Thyroid gland (tissue), 4 donors: Measurements from ENCODE around the gene DARS1.

ENCODE experiments used
- CTCF ChIP-seq, 6 experiments: fragments of 200-600 bp in 3 of 6; fragments of 450-650 bp in 3 of 6; sonication (generic) in 3 of 6; IDR thresholded peaks; one replicate each; pipeline ENCODE4 v1.5.1; 2016 to 2019; ENCODE audit warnings: antibody characterized with exemption in 6 of 6, mild to moderate bottlenecking in 2 of 6, inconsistent platforms in 1 of 6, moderate library complexity in 1 of 6
- POLR2A ChIP-seq, 2 donors: fragments of 450-650 bp; IDR thresholded peaks; one replicate each; pipeline ENCODE4 v1.6.1; 2017; ENCODE audit warnings: antibody characterized with exemption in 2 of 2, mild to moderate bottlenecking in 2 of 2, moderate library complexity in 1 of 2

GRCh38 chr2:136034629-136035028 lies 49.2 kb upstream of the DARS1 start:
- no peak for TF ChIP-seq CTCF (IDR thresholded peaks at IDR 0.05)
- no peak for TF ChIP-seq POLR2A (IDR thresholded peaks at IDR 0.05)
